Measurements from ENCODE around the gene CACNG7. TPM values are rescaled to one million over a fixed set of nuclear protein-coding genes. Genes with fewer than 3 reads are reported as not detected.

Gene CACNG7
- polyA plus RNA-seq, 3 donors = not detected

DNA sequence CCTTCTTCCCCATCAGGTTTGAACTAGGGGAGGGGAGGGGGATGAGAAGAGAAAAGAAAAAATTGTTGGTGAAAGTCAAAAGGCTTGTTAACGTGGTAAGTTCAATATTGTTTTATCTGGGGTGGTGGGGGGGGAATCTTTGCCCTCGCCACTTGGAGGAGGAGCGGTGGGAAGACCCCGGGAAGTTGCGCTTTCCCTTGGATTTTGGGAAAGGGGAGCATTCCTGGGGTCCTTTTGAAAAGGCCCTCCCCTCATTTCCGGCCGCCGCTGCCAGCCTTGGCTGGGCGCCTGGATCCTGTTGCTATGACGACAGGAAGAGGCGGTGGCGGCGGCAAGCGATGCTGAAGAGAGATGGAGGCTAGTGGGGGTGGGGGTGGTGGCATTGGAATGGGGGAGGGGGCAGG, 49.1 kb downstream of the CACNG7 start:
- peaks cover 11% of the 10 kb centered on the region for H3K4me1 Mint-ChIP-seq
- H3K36me3 ChIP-seq (replicated peaks in 1 of 2; ENCODE audit: control insufficient read depth in 1 of 2, insufficient read depth in 2 of 2, low read length in 2 of 2) = no peaks in the 10 kb centered on the region
- DNase-seq = no peak
- H3K4me3 Mint-ChIP-seq = peak overlapping the region in 1 of 2 donors; percentile 77
- H3K4me2 ChIP-seq (replicated peaks; ENCODE audit: extremely low read depth, low read length, poor library complexity, severe bottlenecking) = no peak overlapping the region
- peaks cover 60 to 72% of the 10 kb centered on the region in 2 donors for H3K27me3 ChIP-seq (ENCODE audit: control insufficient read depth in 2 of 2, insufficient read depth in 2 of 2, low read length in 2 of 2)
- no peaks in the 10 kb centered on the region for H4K20me1 ChIP-seq (ENCODE audit: insufficient read depth, low read length)
- H3K27ac ChIP-seq (ENCODE audit: low read depth in 1 of 2, low read length in 2 of 2) = no peak overlapping the region
- no peak overlapping the region for H3K4me3 ChIP-seq (replicated peaks in 1 of 3; ENCODE audit: low read depth in 2 of 3, low read length in 3 of 3)
- no peaks in the 10 kb centered on the region for H3K79me2 ChIP-seq (ENCODE audit: insufficient read depth, low read length)
- H3K4me1 ChIP-seq (ENCODE audit: control insufficient read depth in 1 of 2, insufficient read depth in 2 of 2, low read length in 2 of 2) = peaks cover 0 to 7% of the 10 kb centered on the region in 2 donors
- peaks cover 0 to 16% of the 10 kb centered on the region in 2 donors for H3K9me3 ChIP-seq (replicated peaks in 1 of 2; ENCODE audit: control insufficient read depth in 1 of 2, insufficient read depth in 1 of 2, low read length in 2 of 2)
- peaks cover 0 to 25% (median 12%) of the 10 kb centered on the region in 7 donors for H3K9me3 Mint-ChIP-seq
- intact Hi-C loops (cut with micrococcal nuclease) = no loop called here
- H2AFZ ChIP-seq (ENCODE audit: insufficient read depth, low read depth, low read length, poor library complexity, severe bottlenecking) = no peak overlapping the region
- TF ChIP-seq, protein P1, sequence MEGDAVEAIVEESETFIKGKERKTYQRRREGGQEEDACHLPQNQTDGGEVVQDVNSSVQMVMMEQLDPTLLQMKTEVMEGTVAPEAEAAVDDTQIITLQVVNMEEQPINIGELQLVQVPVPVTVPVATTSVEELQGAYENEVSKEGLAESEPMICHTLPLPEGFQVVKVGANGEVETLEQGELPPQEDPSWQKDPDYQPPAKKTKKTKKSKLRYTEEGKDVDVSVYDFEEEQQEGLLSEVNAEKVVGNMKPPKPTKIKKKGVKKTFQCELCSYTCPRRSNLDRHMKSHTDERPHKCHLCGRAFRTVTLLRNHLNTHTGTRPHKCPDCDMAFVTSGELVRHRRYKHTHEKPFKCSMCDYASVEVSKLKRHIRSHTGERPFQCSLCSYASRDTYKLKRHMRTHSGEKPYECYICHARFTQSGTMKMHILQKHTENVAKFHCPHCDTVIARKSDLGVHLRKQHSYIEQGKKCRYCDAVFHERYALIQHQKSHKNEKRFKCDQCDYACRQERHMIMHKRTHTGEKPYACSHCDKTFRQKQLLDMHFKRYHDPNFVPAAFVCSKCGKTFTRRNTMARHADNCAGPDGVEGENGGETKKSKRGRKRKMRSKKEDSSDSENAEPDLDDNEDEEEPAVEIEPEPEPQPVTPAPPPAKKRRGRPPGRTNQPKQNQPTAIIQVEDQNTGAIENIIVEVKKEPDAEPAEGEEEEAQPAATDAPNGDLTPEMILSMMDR (IDR thresholded peaks at IDR 0.05) = no peak
- peaks cover 5 to 6% of the 10 kb centered on the region in 2 donors for H3K36me3 Mint-ChIP-seq
- H3K27ac Mint-ChIP-seq = no peak overlapping the region
- H3K27me3 Mint-ChIP-seq (ENCODE audit: low read depth in 3 of 3) = peaks cover 64 to 80% (median 76%) of the 10 kb centered on the region in 3 donors
- H3K9ac ChIP-seq (ENCODE audit: insufficient read depth, low read length, poor library complexity, severe bottlenecking) = no peak overlapping the region
- WGBS (ENCODE audit: insufficient coverage) = 10% methylated on average over 3 of the region's 14 CpGs

DNA sequence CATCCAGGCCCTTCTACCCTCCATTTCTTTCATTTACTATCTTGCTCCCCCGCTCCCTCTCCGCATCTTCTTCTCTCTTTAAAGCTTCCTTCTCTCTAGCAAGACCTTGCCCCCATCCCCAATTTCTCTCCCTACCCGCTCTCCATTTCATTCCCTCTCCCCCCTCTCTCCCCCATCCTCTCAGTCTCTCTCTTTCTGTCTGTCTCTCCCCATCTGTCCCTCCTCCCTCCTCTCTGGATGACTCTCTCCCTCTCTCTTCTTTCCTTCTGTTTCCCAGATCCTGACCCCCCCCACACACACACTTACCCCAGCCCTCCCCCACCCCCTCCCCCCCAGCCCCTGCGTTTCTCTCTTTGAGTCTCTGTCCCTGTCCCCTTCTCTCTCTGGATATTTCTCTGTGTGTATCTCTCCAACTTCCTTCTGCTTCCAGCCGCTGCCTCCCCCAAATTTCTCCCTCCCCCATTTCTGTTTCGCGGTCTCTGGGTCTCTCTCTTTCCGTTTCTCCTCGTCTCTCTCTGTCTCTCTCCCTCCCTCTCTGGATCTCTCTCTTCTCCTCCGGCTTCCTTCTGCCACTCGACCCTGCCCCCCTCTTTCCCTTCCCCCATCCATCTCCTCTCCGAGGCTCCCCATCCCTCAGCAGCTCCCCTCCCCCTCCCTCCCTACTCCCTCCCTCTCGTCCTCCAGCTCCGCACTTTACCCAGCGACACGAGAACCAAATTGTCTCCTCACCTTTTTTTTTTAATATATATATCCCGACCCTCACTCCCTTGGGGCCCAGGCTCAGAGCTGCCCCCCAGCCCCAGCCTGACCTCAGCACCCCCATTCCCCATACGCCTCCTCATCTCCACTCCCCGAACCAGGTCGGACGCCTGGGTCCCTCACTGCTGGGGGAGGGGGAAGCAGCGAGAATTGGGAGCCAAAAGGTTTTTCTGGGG, 50.0 kb downstream of the CACNG7 start:
- under 1% methylated on average over 15 of the region's 22 CpGs for WGBS (ENCODE audit: insufficient coverage)
- Mint-ChIP-seq H3K9me3 (peaks cover 0 to 30% (median 14%) of the 10 kb centered on the region in 7 donors), H3K36me3 (peaks cover 5 to 6% of the 10 kb centered on the region in 2 donors), H3K4me1 (peaks cover 11% of the 10 kb centered on the region), H3K27ac (no peak overlapping the region), H3K27me3 (ENCODE audit: low read depth in 3 of 3) (peaks cover 71 to 83% (median 82%) of the 10 kb centered on the region in 3 donors), H3K4me3 (peak overlapping the region in 1 of 2 donors; percentile 89)
- Histone ChIP-seq H3K4me1 (ENCODE audit: control insufficient read depth in 1 of 2, insufficient read depth in 2 of 2, low read length in 2 of 2) (peaks cover 0 to 7% of the 10 kb centered on the region in 2 donors), H2AFZ (ENCODE audit: insufficient read depth, low read depth, low read length, poor library complexity, severe bottlenecking) (no peak overlapping the region), H3K27ac (ENCODE audit: low read depth in 1 of 2, low read length in 2 of 2) (no peak overlapping the region), H3K4me3 (replicated peaks in 1 of 3; ENCODE audit: low read depth in 2 of 3, low read length in 3 of 3) (no peak overlapping the region), H3K79me2 (ENCODE audit: insufficient read depth, low read length) (no peaks in the 10 kb centered on the region), H3K9ac (ENCODE audit: insufficient read depth, low read length, poor library complexity, severe bottlenecking) (no peak overlapping the region), H3K36me3 (replicated peaks in 1 of 2; ENCODE audit: control insufficient read depth in 1 of 2, insufficient read depth in 2 of 2, low read length in 2 of 2) (no peaks in the 10 kb centered on the region), H4K20me1 (ENCODE audit: insufficient read depth, low read length) (no peaks in the 10 kb centered on the region), H3K4me2 (replicated peaks; ENCODE audit: extremely low read depth, low read length, poor library complexity, severe bottlenecking) (no peak overlapping the region), H3K27me3 (ENCODE audit: control insufficient read depth in 2 of 2, insufficient read depth in 2 of 2, low read length in 2 of 2) (peaks cover 69 to 81% of the 10 kb centered on the region in 2 donors), H3K9me3 (replicated peaks in 1 of 2; ENCODE audit: control insufficient read depth in 1 of 2, insufficient read depth in 1 of 2, low read length in 2 of 2) (peaks cover 0 to 16% of the 10 kb centered on the region in 2 donors)
- TF ChIP-seq, protein P1 (IDR thresholded peaks at IDR 0.05) = no peak
- DNase-seq = no peak
- intact Hi-C loops (cut with micrococcal nuclease) = no loop called here

All from CD14-positive monocyte (primary cell).